MCF 10A (cell line): ENCODE data around the gene GGT6. TPM values are rescaled to one million over a fixed set of nuclear protein-coding genes. Genes with fewer than 3 reads are reported as not detected.

Source experiments
- BruUV-seq: library from RNA; stranded (reverse); fragments of 400-500 nt; replicated peaks from 2 replicates; lab custom pipeline; 2021; lab: Mats Ljungman, UMichigan
- CTCF ChIA-PET: fragments of 300-600 bp; sonication (Branson Sonifier 250); formaldehyde crosslinking; extraction: SDS; loops from one replicate; lab custom pipeline; 2021; ENCODE audit warnings: antibody characterized with exemption, inconsistent platforms; lab: Yijun Ruan, JAX
- POLR2A ChIA-PET: fragments of 300-600, 350-650 bp; sonication (Branson Sonifier 250); formaldehyde crosslinking; extraction: SDS; loops from one replicate; lab custom pipeline; 2020; ENCODE audit warnings: antibody characterized with exemption, inconsistent platforms; lab: Yijun Ruan, JAX
- DNase-seq: peaks from one replicate; pipeline ENCODE4 v3.0.0-alpha.2; 2018; ENCODE audit not compliant: unreplicated experiment
- H3K27ac Mint-ChIP-seq: one replicate; pipeline ENCODE4 v1.8.0; 2022; ENCODE audit warnings: mild to moderate bottlenecking, low read depth, mixed read lengths; ENCODE audit not compliant: unreplicated experiment
- H3K27me3 Mint-ChIP-seq: one replicate; pipeline ENCODE4 v1.8.0; 2022; ENCODE audit warnings: mixed read lengths; ENCODE audit not compliant: insufficient read depth, unreplicated experiment
- H3K36me3 Mint-ChIP-seq: one replicate; pipeline ENCODE4 v1.8.0; 2022; ENCODE audit warnings: mild to moderate bottlenecking, moderate library complexity, mixed read lengths; ENCODE audit not compliant: insufficient read depth, unreplicated experiment
- H3K4me1 Mint-ChIP-seq: one replicate; pipeline ENCODE4 v1.8.0; 2022; ENCODE audit warnings: mixed read lengths; ENCODE audit not compliant: insufficient read depth, unreplicated experiment
- H3K4me3 Mint-ChIP-seq: one replicate; pipeline ENCODE4 v1.8.0; 2022; ENCODE audit warnings: mild to moderate bottlenecking, moderate library complexity, mixed read lengths; ENCODE audit not compliant: unreplicated experiment
- H3K9me3 Mint-ChIP-seq: one replicate; pipeline ENCODE4 v1.8.0; 2022; ENCODE audit warnings: mixed read lengths; ENCODE audit not compliant: unreplicated experiment
- intact Hi-C: fragments of 100-400 bp; cut with micrococcal nuclease; formaldehyde crosslinking; loops from 2 replicates; pipeline ENCODE4 v1.14.1; 2022
- total RNA-seq: library from RNA; stranded (reverse); gene quantifications from 2 replicates; pipeline ENCODE4 v1.2.3, GENCODE V29; 2022
- TF ChIP-seq, protein P1 (sequence below): fragments of 200-600 bp; IDR thresholded peaks from one replicate; pipeline ENCODE4 v1.8.0; 2022; ENCODE audit warnings: antibody characterized with exemption, mild to moderate bottlenecking; ENCODE audit not compliant: unreplicated experiment

Gene GGT6
- total RNA-seq, 1 experiment from 2014 or later, result not detected

DNA sequence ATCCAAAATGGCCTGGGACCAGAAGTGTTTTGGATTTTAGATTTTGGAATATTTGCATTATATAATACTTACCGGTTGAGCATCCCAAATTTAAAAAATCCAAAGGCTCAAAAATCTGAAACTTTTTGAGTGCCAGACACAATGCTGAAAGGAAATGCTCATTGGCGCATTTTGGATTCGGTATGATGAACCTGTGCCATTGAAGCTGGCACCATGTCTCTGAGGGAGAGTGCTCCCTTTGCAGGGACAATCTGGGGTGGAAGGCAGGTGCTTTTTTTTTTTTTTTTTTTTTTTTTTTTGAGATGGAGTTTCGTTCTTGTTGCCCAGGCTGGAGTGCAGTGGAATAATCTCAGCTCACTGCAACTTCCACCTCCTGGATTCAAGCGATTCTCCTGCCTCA is 41.7 kb upstream of the GGT6 start:
- H3K4me1 Mint-ChIP-seq, result no peaks in the 10 kb centered on the region
- ChIA-PET CTCF (interaction anchor here (1.0 kb wide), 1 partner anchor 25 kb away, joined by 4 read pairs; no protein-coding TSS in a partner anchor), POLR2A (no interaction called here)
- no peak for DNase-seq
- no TSS peak for BruUV-seq
- intact Hi-C loops, result no loop called here
- no peaks in the 10 kb centered on the region for H3K36me3 Mint-ChIP-seq
- H3K9me3 Mint-ChIP-seq, result no peaks in the 10 kb centered on the region
- no peak overlapping the region for H3K27ac Mint-ChIP-seq
- TF ChIP-seq, protein P1, sequence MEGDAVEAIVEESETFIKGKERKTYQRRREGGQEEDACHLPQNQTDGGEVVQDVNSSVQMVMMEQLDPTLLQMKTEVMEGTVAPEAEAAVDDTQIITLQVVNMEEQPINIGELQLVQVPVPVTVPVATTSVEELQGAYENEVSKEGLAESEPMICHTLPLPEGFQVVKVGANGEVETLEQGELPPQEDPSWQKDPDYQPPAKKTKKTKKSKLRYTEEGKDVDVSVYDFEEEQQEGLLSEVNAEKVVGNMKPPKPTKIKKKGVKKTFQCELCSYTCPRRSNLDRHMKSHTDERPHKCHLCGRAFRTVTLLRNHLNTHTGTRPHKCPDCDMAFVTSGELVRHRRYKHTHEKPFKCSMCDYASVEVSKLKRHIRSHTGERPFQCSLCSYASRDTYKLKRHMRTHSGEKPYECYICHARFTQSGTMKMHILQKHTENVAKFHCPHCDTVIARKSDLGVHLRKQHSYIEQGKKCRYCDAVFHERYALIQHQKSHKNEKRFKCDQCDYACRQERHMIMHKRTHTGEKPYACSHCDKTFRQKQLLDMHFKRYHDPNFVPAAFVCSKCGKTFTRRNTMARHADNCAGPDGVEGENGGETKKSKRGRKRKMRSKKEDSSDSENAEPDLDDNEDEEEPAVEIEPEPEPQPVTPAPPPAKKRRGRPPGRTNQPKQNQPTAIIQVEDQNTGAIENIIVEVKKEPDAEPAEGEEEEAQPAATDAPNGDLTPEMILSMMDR, result no peak
- no peak overlapping the region for H3K4me3 Mint-ChIP-seq
- H3K27me3 Mint-ChIP-seq, result peaks cover 20% of the 10 kb centered on the region

DNA sequence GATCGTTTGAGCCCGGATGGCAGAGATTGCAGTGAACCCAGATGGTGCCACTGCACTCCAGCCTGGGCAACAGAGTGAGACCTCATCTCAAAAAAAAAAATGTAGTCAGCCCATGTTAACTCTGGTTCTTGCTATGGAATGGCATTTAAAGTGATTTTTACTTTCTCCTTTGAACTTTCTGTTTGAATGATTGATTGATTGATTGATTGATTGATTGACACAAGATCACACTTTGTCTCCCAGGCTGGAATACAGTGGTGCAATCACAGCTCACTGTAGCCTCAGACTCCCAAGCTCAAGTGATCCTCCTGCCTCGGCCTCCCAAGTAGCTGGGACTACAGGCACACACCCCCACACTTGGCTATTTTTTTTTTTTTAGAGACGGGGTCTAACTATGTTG is 40.9 kb upstream of the GGT6 start:
- no peak overlapping the region for H3K27ac Mint-ChIP-seq
- no peaks in the 10 kb centered on the region for H3K9me3 Mint-ChIP-seq
- BruUV-seq, result no TSS peak
- peaks cover 20% of the 10 kb centered on the region for H3K27me3 Mint-ChIP-seq
- no peak overlapping the region for H3K4me3 Mint-ChIP-seq
- no peak for DNase-seq
- intact Hi-C loops, result no loop called here
- no peaks in the 10 kb centered on the region for H3K4me1 Mint-ChIP-seq
- no peaks in the 10 kb centered on the region for H3K36me3 Mint-ChIP-seq
- POLR2A ChIA-PET, result no interaction called here
- CTCF ChIA-PET, result interaction anchor here (0.6 to 3.1 kb wide), 2 partner anchors 22 to 35 kb away, joined by 3 to 13 read pairs; no protein-coding TSS in a partner anchor
- TF ChIP-seq, protein P1, result no peak

DNA sequence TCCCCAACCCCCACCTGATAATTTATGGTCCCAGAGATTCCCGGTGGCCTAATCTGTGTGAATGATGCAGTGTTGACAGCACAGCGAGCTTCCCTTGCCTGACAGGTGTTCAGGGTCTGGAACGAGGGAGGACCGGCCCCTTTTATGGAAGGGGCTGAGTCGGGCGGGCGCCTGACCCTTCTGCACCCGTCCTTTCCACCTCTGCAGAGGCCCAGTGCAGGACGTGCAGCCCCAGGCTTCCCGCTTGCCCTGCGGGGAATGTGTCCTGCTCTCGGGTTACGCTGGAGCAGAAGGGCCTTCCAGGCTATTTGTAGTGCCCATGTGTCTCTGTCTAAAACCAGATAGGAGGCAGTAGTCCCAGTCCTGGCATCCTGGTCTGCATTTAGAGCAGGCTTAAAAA is 40.2 kb upstream of the GGT6 start:
- ChIA-PET POLR2A (no interaction called here), CTCF (interaction anchor here (0.6 to 3.1 kb wide), 2 partner anchors 22 to 34 kb away, joined by 3 to 13 read pairs; no protein-coding TSS in a partner anchor)
- no TSS peak for BruUV-seq
- Mint-ChIP-seq H3K27me3 (peaks cover 20% of the 10 kb centered on the region), H3K4me1 (no peaks in the 10 kb centered on the region), H3K9me3 (no peaks in the 10 kb centered on the region), H3K4me3 (no peak overlapping the region), H3K36me3 (no peaks in the 10 kb centered on the region), H3K27ac (no peak overlapping the region)
- intact Hi-C loops, result no loop called here
- DNase-seq, result no peak
- TF ChIP-seq, protein P1, result no peak

DNA sequence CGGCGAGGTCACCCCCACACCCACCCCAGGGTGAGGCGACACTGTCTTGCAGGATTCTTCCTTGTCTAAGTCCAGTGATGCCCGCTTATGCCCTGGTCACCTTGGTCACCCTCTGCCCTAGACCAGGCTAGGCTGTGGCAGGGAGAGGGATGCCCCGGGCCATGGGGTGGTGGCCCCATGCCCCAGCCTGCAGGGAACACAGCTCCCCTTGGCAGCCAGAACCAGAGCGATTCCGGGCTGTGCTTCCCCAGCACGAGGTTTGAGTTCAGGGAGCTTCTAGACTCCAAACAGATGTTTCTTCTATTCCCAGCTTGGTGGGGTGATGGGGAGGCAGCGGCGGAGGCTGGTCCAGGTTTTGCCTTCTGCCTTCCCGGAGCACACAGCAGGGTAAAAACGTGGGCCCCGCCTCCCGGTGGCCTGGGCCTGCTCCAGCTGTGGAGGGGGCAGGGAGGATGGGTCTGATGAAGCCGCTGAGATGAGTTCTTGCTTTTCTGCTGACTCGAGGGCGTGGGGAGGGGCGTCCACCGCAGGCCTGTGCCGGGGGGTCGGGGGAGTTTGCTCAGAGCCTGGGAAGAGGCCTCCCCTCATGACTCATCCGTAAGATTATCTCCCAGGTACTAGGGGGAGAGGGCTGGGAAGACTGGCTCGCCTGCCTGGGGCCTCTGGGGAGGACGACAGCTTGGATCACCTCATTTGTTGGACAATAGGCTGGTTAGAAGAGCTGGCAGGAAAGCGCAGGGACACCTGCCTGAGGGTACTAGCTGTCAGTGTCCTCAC is 39.3 kb upstream of the GGT6 start:
- Mint-ChIP-seq H3K27me3 (peaks cover 20% of the 10 kb centered on the region), H3K27ac (no peak overlapping the region), H3K9me3 (no peaks in the 10 kb centered on the region), H3K4me1 (no peaks in the 10 kb centered on the region), H3K36me3 (no peaks in the 10 kb centered on the region), H3K4me3 (no peak overlapping the region)
- DNase-seq, result no peak
- TF ChIP-seq, protein P1, result no peak
- ChIA-PET CTCF (interaction anchor here (0.5 to 3.1 kb wide), 2 partner anchors 33 to 61 kb away, joined by 4 to 13 read pairs; no protein-coding TSS in a partner anchor), POLR2A (interaction anchor here (1.0 kb wide), 1 partner anchor 32 kb away, joined by 3 read pairs; no protein-coding TSS in a partner anchor)
- intact Hi-C loops, result no loop called here
- BruUV-seq, result no TSS peak
